Suppressor macrophage treated with lipopolysaccharide for 4 hours (primary cell): ENCODE measurements around the gene ZNF667.

Experiments used
- DNase-seq: peaks from one replicate; pipeline ENCODE4 v3.0.0-alpha.2; 2020

ZNF667 gene

GRCh38 chr19:56476651-56477428 lies at the start of gene ZNF667:
Gene ZNF667, minus strand, starts transcription at chr19:56477345. Its CDS starts 14,975 bp downstream, at chr19:56462370.
- peak; percentile 10 for DNase-seq

DNA sequence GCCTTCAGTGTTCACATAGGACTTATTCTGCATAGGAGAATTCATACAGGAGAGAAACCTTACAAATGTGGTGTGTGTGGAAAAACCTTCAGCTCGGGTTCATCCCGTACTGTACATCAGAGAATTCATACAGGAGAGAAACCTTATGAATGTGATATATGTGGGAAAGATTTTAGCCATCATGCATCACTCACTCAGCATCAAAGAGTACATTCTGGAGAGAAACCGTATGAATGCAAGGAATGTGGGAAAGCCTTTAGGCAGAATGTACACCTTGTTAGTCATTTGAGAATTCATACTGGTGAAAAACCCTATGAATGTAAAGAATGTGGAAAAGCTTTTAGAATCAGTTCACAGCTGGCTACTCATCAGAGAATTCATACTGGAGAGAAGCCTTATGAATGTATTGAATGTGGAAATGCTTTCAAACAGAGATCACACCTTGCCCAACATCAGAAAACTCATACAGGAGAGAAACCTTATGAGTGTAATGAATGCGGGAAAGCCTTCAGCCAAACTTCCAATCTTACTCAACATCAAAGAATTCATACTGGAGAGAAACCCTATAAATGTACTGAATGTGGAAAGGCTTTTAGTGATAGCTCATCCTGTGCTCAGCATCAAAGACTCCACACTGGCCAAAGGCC lies 48.2 kb upstream of the ZNF667 start:
- DNase-seq: no peak

GRCh38 chr19:56508290-56508778 lies 31.2 kb upstream of the ZNF667 start:
- no peak for DNase-seq

DNA sequence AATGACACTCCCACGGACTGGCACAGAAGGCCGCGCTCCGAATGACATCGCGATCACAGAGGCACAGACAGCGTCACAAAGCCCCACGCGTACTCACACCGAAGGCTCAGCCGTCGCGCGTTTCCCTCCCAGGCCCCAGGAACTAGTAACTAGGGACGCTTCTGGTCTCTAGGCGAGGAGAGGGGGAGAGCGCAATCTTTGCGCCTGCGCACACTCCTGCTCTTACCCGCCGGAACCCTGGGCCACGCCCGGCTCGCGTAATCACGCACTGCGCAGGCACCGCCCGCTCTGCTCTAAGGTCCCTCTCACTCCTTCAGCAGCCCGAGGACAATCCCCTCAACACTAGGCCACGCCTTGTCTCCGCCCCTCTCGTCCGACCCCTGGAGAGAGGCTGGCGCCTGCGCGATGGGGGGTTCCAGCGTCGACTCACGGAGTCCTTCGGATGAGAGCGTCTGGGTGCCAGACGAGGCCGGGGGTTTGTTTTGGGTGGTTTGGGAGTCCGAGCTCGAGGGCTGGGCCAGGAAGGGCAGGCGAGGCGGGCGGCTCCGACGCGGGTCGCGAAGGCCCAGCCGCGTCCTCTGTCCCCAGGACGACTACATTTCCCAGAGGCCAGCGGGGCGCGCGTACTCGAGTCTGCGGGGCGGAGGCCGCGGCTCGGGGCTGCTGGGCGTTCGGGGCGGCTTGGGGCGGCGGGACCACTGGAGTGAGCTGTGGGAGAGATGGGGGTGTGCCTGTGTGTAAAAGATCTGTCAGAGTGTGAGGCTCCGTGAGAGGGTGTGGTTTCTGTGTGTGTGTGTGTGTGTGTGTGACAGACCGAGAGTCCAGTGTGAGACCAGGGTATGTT lies 30.5 kb upstream of the ZNF667 start, which contains the start of gene ZNF471:
TSS of gene ZNF471 (plus strand) at position 410 of the 844 bp plus-strand sequence. CDS start 3,717 bp downstream, outside the sequence.
- peak; percentile 97 for DNase-seq

DNA sequence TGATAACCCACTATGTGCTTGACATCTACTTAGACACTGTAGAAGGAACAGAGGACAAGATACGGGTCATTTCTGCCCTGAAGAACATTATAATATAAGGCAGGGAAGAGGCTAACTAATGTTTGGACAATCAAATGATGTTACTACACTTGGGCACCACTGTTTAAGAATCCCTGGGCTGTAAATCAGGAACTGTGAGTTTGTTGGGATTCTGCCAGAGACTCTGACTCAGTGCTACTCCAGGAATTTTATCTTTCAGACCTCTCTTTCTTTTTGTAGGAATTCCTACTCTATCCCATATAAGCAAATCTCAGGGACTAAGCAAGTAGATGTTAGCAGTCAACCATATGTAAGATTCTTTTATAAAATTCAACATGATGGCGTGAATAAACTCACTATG lies 27.4 kb upstream of the ZNF667 start:
- DNase-seq: no peak

DNA sequence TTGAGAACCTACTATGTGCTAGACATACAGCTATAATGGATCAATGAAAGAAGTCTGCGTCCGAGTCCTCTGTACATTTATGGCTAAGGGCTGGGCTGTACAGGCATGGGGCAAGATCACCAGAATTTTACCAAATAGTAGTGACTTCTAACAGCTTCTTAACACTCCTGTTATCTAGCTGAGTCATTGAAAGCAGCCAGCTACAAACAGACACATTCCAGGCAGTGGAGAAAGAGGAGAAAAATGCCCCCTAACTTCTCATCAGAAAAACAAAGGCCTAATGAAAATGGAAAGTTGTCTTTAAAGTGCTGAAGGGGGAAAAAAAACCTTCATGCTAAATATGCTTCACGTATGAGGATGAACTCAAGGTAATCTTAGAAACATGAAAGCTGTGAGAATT lies 14.3 kb upstream of the ZNF667 start:
- DNase-seq: no peak

GRCh38 chr19:56477429-56478338 lies 539 bp upstream of the ZNF667 start:
- peak; percentile 75 for DNase-seq

DNA sequence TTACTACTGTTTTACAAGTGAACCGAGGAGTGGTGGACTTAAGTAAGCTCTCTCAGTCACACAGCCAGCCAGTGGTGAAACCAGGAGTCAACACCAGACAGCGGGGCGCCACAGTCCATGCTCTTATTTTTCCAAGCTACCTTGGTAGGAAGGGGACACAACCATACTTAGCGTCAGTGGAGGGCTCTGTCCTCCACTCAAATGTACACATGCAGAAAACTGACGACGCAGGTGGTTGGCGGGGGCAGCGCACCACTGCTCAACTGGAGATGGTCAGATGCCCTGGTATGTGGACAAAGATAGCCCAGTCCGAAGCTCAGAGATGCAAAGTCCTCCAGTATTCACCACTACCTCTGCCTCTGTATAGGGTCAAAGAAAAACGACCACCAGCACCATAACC lies 1.1 kb downstream of the ZNF667 start:
- no peak for DNase-seq

DNA sequence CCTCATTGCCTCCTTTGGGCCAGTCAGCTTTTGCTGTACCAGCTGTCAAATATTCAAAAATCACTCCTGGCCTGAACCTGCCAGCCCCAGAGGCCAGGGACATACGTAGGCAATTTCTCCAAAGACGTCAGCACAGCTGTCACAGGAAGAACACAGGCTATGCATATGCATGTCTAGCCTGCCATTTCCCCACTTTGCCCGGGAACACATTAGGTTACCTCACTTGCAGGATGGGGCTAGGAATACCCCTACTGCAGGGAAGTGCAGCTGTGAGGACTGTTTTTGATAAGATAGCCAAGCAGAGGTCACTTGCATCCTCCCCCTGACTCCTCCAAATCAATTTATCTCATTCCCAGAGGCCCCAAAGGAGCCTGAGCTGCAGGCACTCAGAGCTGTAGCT lies 2.8 kb downstream of the ZNF667 start:
- DNase-seq: no peak

GRCh38 chr19:56441206-56441792 lies 35.8 kb downstream of the ZNF667 start:
- no peak for DNase-seq

- no peak for DNase-seq
These were observed 53.2 kb downstream of the ZNF667 start for GRCh38 chr19:56423985-56424353.

- DNase-seq: no peak
These were observed 53.7 kb downstream of the ZNF667 start for GRCh38 chr19:56423276-56423984.

DNA sequence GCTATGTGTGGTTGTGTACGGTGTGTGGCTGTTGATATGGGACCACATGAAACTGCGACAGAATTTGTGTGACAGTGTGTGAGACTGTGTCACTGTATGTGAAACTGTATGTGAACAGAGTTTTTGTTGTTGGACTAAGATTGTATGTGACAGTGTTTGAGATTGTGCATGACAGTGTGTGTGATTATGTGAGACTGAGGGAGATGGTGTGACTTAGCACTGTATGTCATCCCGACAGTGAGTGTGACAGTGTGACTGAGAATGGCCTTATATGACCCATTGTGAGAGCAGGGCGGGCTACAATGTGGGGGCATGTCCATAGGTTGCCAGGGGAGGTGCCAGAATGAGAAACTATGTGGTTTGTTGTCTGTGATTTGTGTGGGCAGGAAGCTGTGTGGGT lies 72.1 kb downstream of the ZNF667 start:
- no peak for DNase-seq

- DNase-seq: no peak
These were observed 72.5 kb downstream of the ZNF667 start for GRCh38 chr19:56404705-56405056.

GRCh38 chr19:56403764-56404704 lies 73.1 kb downstream of the ZNF667 start, which contains the start of gene ZNF583:
Gene ZNF583, plus strand, starts transcription at chr19:56404332. Its CDS starts 2,783 bp downstream, at chr19:56407115.
- peak; percentile 97 for DNase-seq

- peak; percentile 25 for DNase-seq
These were observed 73.9 kb downstream of the ZNF667 start for GRCh38 chr19:56403261-56403660.

GRCh38 chr19:56400485-56400884 lies 76.7 kb downstream of the ZNF667 start:
- no peak for DNase-seq

- no peak for DNase-seq
These were observed 78.3 kb downstream of the ZNF667 start for GRCh38 chr19:56398809-56399208.

- peak; percentile 95 for DNase-seq
These were observed 83.8 kb downstream of the ZNF667 start, which contains the start of gene ZNF582 for GRCh38 chr19:56393119-56394012. Gene ZNF582, minus strand, starts transcription at chr19:56393534. Its CDS starts 1,782 bp downstream, at chr19:56391752.
